Spleen (tissue), 7 donors: ENCODE results near the gene ZNF485.

Experiments used
- POLR2A ChIP-seq, 3 donors: fragments of 450-650 bp; IDR thresholded peaks; one replicate each; pipeline ENCODE4 v1.5.1; 2017; ENCODE audit warnings: antibody characterized with exemption in 3 of 3, mild to moderate bottlenecking in 1 of 3
- POLR2AphosphoS5 ChIP-seq, 3 donors: sonication (generic); formaldehyde crosslinking; IDR thresholded peaks; one replicate each; pipeline ENCODE4 v1.5.1; 2017; ENCODE audit warnings: antibody characterized with exemption in 3 of 3
- TF ChIP-seq, protein P1 (sequence below), 11 experiments: fragments of 200-600 bp in 7 of 11; fragments of 450-650 bp in 4 of 11; sonication (generic) in 4 of 11; IDR thresholded peaks in 8 of 11; conservative IDR thresholded peaks in 3 of 11; 1 replicate in 7 of 11; 2 replicates in 4 of 11; pipeline versions ENCODE4 v1.4.0 to v1.8.0; 2016 to 2021; ENCODE audit warnings: antibody characterized with exemption in 11 of 11, inconsistent platforms in 4 of 11, mild to moderate bottlenecking in 1 of 11
- donor health status: DM: no; HTN: no; CAD: no; lungs with moderate emphysema.
- donor health status: DM: no; HTN: no; CAD: no.
- donor health status: DM: no; HTN: no; CAD: no.

DNA sequence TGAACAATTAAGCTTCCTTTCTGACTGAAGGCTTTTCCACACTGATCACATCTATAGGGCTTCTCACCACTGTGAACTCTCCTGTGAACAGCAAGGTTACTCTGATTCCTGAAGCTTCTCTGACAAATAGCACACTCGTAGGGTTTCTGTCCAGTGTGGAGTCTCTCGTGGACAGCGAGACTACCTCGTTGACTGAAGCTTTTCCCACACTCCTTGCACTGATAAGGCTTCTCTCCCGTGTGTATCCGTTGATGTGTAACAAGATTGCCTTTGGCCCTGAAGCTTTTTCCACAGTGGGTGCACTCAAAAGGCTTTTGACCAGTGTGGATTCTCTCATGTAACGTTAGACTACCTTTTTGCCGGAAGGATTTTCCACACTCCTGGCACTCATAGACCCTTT lies 38.0 kb downstream of the ZNF485 start:
- TF ChIP-seq, protein P1, sequence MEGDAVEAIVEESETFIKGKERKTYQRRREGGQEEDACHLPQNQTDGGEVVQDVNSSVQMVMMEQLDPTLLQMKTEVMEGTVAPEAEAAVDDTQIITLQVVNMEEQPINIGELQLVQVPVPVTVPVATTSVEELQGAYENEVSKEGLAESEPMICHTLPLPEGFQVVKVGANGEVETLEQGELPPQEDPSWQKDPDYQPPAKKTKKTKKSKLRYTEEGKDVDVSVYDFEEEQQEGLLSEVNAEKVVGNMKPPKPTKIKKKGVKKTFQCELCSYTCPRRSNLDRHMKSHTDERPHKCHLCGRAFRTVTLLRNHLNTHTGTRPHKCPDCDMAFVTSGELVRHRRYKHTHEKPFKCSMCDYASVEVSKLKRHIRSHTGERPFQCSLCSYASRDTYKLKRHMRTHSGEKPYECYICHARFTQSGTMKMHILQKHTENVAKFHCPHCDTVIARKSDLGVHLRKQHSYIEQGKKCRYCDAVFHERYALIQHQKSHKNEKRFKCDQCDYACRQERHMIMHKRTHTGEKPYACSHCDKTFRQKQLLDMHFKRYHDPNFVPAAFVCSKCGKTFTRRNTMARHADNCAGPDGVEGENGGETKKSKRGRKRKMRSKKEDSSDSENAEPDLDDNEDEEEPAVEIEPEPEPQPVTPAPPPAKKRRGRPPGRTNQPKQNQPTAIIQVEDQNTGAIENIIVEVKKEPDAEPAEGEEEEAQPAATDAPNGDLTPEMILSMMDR (IDR thresholded peaks at IDR 0.05 in 8 of 11, conservative IDR thresholded peaks at IDR 0.05 in 3 of 11), result no peak
- TF ChIP-seq POLR2A (IDR thresholded peaks at IDR 0.05) (no peak), POLR2AphosphoS5 (IDR thresholded peaks at IDR 0.05) (no peak)
